ENCODE results near the gene TFDP3.

Gene TFDP3

DNA sequence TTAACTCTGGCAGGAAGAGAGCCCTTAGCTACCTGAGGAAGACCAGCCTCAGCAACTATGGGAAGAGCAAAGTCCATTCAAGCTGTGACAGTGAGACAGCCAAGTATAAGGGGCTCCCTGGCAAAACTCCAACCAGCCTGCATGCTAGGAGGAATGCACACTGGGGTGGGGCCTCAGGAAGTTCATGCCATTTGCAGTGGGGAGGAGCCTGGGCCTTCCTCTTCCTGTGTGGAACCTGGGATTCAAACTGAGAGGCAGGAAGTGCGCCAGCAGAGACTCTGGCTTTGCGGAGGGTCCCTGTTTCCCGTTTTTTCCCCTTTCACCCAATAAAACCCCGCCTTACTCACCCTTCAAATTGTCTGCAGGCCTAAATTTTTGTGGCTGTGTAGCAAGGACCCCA, 33.0 kb downstream of the TFDP3 start:
- DNase-seq: no peak

DNA sequence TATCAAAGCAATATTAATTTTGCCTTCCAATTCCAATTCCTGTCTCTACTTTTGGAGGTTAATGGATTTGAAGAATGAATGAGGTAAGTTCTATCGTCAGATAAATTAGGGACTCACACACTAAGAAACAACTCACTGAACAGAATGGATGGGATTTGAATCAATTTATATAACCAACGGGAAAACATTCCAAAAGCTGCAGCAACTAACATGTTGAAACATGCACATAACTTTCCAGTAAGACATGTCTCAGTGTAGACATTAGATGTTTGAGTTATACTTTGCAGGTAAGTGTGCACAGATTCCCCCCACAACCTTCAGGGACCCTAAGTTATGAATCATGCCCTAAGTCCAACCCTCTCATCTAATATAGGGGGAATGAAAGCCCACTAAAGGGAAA, 34.3 kb downstream of the TFDP3 start:
- no peak for DNase-seq

DNA sequence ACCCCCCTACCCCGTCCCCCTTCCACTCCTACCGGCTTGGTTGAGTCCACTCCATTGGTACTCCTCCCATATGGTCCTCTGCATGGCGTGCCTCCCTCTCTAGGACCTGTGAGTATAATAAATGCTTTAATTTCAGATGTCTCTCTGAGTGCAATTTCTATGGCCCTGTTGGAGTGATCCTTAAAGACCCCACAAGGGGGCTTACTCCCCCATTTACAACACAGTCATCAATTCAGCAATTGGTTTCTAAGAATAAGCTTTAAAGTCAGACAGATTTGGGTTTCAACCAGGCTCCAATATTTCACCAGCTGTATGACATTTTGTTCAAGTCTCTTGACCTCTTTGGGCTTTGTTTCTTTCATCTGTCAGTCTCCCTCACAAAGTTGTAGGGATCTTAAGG, 38.7 kb downstream of the TFDP3 start:
- no peak for DNase-seq

DNA sequence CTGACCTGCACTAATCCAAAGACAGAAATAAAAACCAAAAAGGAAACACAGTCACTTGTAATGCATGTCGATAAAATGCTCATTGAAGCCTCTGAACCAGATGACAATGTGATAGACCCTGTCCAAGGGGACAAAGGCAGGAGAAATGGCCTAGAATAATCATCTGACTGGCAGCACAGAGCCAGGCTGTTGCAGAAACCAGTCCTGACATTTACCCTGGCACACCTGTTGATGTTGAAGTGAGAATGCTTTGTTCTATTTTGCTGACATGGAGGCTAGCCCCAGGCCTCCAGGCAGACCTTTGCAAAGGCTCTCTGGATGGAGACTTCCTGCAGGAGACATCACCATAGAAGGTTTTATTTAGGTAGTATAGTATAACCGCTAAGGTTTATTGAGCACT, 41.0 kb downstream of the TFDP3 start:
- DNase-seq: no peak

DNA sequence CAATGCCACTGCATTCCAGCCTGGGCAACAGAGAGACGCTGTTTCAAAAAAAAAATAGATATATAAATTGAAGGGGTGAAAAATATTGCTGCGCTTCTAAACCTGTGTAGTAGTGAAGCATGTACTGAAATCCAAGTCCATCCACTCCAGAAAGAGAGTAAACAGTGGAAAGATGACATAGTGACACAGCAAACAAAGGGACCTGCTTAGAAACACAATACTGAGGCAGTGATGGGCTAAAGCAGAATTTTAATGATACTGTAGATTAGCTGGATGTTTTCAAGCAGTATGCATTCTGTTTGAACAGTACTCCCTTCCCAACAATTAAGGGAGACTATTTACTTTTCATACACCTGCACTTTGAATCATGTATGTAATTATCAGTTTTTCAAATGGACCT, 42.5 kb downstream of the TFDP3 start:
- DNase-seq: no peak

DNA sequence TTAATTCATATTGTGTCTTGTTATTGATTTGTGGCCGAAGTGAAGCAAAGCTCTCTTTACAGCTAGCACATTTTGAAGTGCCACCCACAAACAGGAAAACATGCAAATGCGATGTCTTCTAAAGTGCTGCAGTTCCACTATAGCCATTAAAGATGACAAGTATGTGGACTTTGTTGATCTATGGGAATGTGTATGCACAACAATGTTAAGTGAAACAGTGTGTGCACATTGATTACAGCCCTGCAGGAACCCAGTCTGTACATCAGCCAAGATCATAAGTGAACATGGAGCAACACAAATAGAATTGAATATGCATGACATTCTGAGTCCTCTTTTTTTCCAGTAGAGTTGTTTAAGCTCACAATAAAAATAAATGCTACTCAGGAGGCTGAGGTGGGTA, 43.0 kb downstream of the TFDP3 start:
- DNase-seq: no peak

DNA sequence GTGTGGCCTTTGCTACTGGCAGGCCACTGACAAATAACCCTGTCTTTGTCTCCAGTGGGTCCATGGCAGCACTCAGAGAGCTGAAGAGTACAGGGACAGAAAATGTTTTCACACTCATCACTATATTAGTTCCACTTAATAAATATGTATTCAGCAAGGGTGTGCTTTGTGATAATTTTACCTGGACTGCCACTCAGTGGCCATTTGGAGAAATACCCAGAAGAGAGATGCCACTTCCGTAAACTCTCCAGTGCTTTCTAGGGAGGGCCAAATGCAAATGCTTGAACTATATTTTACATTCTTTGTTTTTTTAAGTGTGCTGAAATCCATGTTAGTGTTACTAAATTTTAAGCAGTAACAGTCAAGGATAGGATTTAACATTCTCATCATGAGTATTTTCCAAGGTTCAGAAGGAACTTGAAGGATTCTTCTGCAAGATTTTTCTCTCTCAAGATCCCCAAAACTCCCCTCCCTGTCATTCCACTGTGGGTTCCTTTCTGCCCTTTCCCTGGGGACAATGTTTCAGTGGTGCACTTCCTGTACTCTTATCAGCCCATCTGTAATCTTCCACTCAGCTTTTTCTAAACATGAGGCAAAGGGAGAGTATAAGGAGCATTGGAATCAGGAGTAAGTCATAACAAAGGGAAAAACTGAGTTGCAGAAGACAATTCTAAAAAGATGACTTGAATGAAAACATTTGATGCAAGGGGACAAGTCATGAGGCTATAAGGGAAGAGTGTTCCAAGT, 46.0 kb downstream of the TFDP3 start:
- DNase-seq: no peak

Measured in stimulated activated CD4-positive, alpha-beta T cell treated with anti-CD3 and anti-CD28 coated beads, Interleukin-2, amount 100 ng/mL, for 24 hours (primary cell).